Endometrial microvascular endothelial cells (primary cell): Measurements from ENCODE around the gene RTP4. TPM values are rescaled to one million over a fixed set of nuclear protein-coding genes. Genes with fewer than 3 reads are reported as not detected.

ENCODE experiments used
- total RNA-seq: library from RNA; depleted of rRNA; stranded (reverse); fragments of >200 nt; gene quantifications from one replicate; pipeline ENCODE4 v1.2.3, GENCODE V29; 2015; ENCODE audit errors: inconsistent ontology term

The RTP4 gene
- total RNA-seq, 1 donor from 2014 or later: 1.7 TPM

Other genes with a start within 250 kb of the RTP4 start
- 16.3 TPM for gene RPL39L, start 228.9 kb upstream of the RTP4 start, total RNA-seq
- gene RTP1, start 170.9 kb upstream of the RTP4 start, total RNA-seq: not detected
- gene MASP1, start 76.6 kb upstream of the RTP4 start, total RNA-seq: not detected